ENCODE measurements around the gene SLIT3.

Gene SLIT3

DNA sequence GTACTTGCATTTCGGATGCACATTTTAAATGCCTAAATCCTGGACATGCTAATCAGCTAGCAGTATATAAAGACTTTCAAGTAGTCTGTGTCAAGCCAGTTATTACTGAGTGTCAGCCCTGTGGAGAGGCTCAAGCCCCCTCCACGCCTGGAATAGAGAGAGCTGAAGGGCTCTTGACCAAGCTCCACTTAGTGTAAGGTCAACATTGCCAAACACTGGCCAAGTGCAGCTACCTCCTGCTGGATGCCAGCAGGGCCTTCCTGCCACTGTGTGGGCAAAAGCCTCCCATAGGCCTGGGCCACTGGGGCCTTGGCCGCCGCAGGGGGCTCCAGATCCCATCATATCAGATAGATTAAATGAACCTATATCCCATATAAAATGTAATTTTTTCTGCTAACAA lies 482.4 kb downstream of the SLIT3 start:
- TF ChIP-seq, protein P1, sequence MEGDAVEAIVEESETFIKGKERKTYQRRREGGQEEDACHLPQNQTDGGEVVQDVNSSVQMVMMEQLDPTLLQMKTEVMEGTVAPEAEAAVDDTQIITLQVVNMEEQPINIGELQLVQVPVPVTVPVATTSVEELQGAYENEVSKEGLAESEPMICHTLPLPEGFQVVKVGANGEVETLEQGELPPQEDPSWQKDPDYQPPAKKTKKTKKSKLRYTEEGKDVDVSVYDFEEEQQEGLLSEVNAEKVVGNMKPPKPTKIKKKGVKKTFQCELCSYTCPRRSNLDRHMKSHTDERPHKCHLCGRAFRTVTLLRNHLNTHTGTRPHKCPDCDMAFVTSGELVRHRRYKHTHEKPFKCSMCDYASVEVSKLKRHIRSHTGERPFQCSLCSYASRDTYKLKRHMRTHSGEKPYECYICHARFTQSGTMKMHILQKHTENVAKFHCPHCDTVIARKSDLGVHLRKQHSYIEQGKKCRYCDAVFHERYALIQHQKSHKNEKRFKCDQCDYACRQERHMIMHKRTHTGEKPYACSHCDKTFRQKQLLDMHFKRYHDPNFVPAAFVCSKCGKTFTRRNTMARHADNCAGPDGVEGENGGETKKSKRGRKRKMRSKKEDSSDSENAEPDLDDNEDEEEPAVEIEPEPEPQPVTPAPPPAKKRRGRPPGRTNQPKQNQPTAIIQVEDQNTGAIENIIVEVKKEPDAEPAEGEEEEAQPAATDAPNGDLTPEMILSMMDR (conservative IDR thresholded peaks at IDR 0.05; ENCODE audit: control insufficient read depth, insufficient read depth, low read depth, low read length), result no peak
- H3K4me3 ChIP-seq (ENCODE audit: control insufficient read depth, low read depth, low read length), result no peak overlapping the region
- no peak for DNase-seq (ENCODE audit: low read depth)

DNA sequence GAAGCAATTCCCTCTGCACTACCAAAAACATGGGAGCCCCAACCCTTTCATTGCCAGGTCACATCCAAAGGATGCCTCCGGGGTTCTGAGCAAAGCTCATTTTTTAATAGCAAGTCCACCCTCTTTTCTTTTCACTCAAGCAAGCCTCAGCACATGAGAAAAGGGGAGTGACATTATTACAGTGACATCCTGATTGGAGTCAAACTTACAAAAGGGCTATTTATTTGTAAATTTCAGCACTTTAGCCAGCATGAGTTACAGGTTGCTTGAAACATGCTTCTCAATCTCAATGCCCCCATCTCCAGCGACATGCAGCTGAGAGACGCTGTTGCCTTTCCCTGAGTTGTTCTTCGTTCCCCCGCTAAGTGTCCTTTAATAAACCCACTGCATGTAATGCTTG lies 483.3 kb downstream of the SLIT3 start:
- DNase-seq (ENCODE audit: low read depth), result no peak
- TF ChIP-seq, protein P1 (conservative IDR thresholded peaks at IDR 0.05; ENCODE audit: control insufficient read depth, insufficient read depth, low read depth, low read length), result no peak
- H3K4me3 ChIP-seq (ENCODE audit: control insufficient read depth, low read depth, low read length), result no peak overlapping the region

DNA sequence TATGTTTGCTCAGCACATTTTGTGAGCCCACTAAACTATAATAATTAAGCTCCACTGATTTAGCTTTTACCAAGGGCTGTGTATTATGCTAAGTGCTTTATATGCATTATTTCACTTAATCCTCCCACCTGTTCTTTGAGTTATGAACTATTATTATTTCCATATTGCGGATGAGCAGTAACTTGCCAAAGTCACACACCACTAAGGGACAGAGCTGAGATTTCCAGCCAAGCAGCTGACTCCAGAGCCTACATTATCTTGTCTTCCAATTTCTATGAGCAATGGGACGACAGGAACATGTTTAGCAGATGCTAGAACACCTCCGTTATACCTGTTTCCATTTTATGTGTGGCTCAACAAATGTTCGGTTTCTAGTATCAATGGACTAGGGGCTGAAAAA lies 484.3 kb downstream of the SLIT3 start:
- H3K4me3 ChIP-seq (ENCODE audit: control insufficient read depth, low read depth, low read length), result no peak overlapping the region
- no peak for DNase-seq (ENCODE audit: low read depth)
- TF ChIP-seq, protein P1 (conservative IDR thresholded peaks at IDR 0.05; ENCODE audit: control insufficient read depth, insufficient read depth, low read depth, low read length), result no peak

DNA sequence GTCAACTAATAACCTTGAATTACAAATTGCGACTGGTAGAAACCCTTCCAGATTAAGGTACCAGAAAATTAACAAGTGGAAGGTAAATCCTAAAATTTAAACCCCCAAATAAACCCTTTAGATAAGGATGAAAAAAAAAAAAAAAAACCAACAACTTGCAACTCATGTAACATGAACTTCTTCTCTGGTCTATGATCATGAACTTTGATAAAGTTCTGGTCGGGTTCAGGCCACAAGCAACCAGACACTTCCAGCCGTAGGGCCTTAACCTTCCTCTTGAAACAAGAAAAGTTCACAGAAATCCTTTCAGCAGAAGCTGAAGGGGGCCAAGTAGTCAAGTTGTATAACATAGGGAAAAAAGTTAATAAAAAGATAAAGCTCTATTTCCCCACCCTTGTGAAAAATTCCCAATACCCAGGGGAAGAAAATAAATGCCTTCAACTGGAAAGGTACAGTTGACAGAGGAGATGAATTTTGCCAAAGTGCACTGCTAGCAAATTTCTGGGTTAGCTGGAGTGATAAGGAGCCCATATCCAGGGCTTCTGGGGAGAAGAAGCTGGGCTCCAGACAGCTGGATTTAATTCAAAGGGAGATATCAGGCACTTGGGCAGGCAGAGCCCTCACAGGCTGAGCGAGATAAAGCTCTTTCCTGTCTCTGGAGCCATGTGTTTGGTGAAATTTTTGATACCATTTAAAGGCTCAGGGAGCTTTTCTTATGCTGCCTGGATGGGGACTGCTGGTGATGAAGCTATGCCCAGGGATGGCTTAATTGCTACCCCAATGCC lies 487.6 kb downstream of the SLIT3 start:
- no peak for DNase-seq (ENCODE audit: low read depth)
- no peak overlapping the region for H3K4me3 ChIP-seq (ENCODE audit: control insufficient read depth, low read depth, low read length)
- TF ChIP-seq, protein P1 (conservative IDR thresholded peaks at IDR 0.05; ENCODE audit: control insufficient read depth, insufficient read depth, low read depth, low read length), result no peak

DNA sequence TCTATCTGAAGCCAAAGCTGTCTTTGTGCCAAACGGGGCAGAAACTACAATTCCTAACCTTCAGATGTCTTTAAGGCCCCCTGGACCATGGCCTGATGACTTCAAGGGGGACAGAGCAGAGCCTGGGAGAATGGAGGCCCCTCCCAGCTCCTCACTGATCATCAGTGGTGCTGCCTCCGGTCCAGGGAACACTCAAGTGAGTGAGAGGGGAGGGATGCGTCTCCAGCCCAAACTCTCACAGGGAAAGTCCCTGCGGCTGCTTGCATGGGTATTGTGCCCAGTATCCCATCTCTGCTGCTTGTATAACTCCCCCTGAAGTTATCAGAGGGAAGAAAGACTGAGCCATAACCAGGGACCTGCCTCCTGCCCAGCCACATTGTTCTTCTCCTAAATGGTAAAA lies 490.3 kb downstream of the SLIT3 start:
- DNase-seq (ENCODE audit: low read depth), result no peak
- no peak overlapping the region for H3K4me3 ChIP-seq (ENCODE audit: control insufficient read depth, low read depth, low read length)
- TF ChIP-seq, protein P1 (conservative IDR thresholded peaks at IDR 0.05; ENCODE audit: control insufficient read depth, insufficient read depth, low read depth, low read length), result no peak

DNA sequence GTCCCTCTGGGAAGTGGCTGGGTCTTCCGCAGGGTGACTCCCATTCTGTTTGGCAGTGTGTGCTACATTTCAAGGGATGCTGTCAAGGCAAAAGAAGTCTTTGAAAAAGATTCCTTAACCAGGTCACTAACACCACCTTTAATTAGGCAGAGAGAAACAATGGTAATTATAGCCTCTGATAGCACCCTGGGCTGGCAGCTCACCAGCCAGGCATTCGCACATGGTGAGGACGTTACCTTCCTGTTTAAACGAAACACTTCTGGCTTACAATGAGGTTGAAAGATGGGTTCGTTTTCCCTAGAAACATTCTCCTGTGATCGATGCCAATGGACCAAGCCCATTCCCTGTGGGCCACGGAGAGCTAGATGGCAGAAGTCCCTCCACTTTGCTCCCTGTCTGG lies 491.7 kb downstream of the SLIT3 start:
- TF ChIP-seq, protein P1 (conservative IDR thresholded peaks at IDR 0.05; ENCODE audit: control insufficient read depth, insufficient read depth, low read depth, low read length), result no peak
- no peak overlapping the region for H3K4me3 ChIP-seq (ENCODE audit: control insufficient read depth, low read depth, low read length)
- DNase-seq (ENCODE audit: low read depth), result no peak
